Measurements from ENCODE around the gene TBL3. TPM values are rescaled to one million over a fixed set of nuclear protein-coding genes. Genes with fewer than 3 reads are reported as not detected.
A peak's percentile ranks its signal among the peaks of the same experiment; 100 is the strongest.

Gene TBL3
- total and polyA plus RNA-seq, 9 of the 15 experiments (the other 6 are each of a cell fraction or from before 2014, with no cell fraction given) = 0.97 to 117 (median 24.5) TPM

DNA sequence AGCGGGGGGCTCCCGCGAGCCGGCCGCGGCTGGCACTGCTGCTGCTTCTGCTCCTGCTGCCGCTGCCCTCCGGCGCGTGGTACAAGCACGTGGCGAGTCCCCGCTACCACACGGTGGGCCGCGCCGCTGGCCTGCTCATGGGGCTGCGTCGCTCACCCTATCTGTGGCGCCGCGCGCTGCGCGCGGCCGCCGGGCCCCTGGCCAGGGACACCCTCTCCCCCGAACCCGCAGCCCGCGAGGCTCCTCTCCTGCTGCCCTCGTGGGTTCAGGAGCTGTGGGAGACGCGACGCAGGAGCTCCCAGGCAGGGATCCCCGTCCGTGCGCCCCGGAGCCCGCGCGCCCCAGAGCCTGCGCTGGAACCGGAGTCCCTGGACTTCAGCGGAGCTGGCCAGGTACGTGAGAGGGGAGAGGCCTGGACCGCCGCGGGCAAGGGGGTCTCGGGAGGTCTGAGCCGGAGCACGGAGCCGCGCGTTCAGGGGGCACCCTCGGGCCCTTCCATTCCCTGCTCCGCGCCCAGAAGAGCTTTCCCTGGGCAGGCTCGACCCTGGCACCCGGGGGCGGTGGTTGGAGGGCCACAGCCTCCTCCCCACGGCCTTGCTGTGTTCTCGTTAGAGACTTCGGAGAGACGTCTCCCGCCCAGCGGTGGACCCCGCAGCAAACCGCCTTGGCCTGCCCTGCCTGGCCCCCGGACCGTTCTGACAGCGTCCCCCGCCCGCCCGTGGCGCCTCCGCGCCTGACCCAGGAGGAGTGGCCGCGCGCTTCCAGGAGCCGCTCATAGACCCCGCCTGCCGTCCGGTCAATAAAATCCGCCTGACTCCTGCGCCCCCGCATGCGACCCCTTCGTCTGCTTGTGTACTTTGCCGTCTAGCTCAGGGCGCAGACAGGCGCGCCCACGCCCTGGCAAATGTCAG, 48.3 kb downstream of the TBL3 start (continued):
- TF ChIP-seq HDAC6 (IDR thresholded peaks at IDR 0.05; ENCODE audit: low read depth, low read length) (0 out of 2 replicates have a peak, but pooled peaks have one; percentile 3), CGGBP1 (CRISPR knock-in tag; IDR thresholded peaks at IDR 0.05) (no peak), BACH1 (tag; IDR thresholded peaks at IDR 0.05) (no peak), REST (IDR thresholded peaks at IDR 0.05; ENCODE audit: borderline replicate concordance) (no peak), REST (CRISPR knock-in tag; IDR thresholded peaks at IDR 0.05; ENCODE audit: low read depth) (no peak), GTF2F1 (IDR thresholded peaks at IDR 0.05; ENCODE audit: low read depth, low read length) (no peak), HMG20B (CRISPR knock-in tag; IDR thresholded peaks at IDR 0.05) (no peak), EGR1 (conservative IDR thresholded peaks at IDR 0.05) (peak; percentile 62), TAF9B (IDR thresholded peaks at IDR 0.05; ENCODE audit: partially characterized antibody) (no peak), PBX2 (CRISPR knock-in tag; IDR thresholded peaks at IDR 0.05; ENCODE audit: low read depth) (no peak), PBX2 (tag; conservative IDR thresholded peaks at IDR 0.05; ENCODE audit: low read depth) (no peak)
- TF ChIP-seq, protein P1, sequence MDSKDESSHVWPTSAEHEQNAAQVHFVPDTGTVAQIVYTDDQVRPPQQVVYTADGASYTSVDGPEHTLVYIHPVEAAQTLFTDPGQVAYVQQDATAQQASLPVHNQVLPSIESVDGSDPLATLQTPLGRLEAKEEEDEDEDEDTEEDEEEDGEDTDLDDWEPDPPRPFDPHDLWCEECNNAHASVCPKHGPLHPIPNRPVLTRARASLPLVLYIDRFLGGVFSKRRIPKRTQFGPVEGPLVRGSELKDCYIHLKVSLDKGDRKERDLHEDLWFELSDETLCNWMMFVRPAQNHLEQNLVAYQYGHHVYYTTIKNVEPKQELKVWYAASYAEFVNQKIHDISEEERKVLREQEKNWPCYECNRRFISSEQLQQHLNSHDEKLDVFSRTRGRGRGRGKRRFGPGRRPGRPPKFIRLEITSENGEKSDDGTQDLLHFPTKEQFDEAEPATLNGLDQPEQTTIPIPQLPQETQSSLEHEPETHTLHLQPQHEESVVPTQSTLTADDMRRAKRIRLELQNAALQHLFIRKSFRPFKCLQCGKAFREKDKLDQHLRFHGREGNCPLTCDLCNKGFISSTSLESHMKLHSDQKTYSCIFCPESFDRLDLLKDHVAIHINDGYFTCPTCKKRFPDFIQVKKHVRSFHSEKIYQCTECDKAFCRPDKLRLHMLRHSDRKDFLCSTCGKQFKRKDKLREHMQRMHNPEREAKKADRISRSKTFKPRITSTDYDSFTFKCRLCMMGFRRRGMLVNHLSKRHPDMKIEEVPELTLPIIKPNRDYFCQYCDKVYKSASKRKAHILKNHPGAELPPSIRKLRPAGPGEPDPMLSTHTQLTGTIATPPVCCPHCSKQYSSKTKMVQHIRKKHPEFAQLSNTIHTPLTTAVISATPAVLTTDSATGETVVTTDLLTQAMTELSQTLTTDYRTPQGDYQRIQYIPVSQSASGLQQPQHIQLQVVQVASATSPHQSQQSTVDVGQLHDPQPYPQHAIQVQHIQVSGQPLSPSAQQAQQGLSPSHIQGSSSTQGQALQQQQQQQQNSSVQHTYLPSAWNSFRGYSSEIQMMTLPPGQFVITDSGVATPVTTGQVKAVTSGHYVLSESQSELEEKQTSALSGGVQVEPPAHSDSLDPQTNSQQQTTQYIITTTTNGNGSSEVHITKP (IDR thresholded peaks at IDR 0.05; ENCODE audit: partially characterized antibody) = no peak
